Ascending aorta (tissue), 2 donors: ENCODE results near the gene TES. TPM values are rescaled to one million over a fixed set of nuclear protein-coding genes. Genes with fewer than 3 reads are reported as not detected.
A peak's percentile ranks its signal among the peaks of the same experiment; 100 is the strongest.

ENCODE experiments used
- DNase-seq, 2 donors: peaks; one replicate each; pipeline ENCODE4 v3.0.0-alpha.2; 2019; ENCODE audit warnings: low spot score in 2 of 2
- H3K27ac ChIP-seq, 2 donors: fragments of 200-600 bp; sonication (generic); one replicate each; pipeline ENCODE4 v1.5.1; 2016 to 2017; ENCODE audit warnings: mild to moderate bottlenecking in 1 of 2
- H3K27me3 ChIP-seq: fragments of 200-600 bp; sonication (generic); one replicate; pipeline ENCODE4 v1.5.1; 2017
- H3K36me3 ChIP-seq, 2 donors: fragments of 200-600 bp; sonication (generic); one replicate each; pipeline ENCODE4 v1.5.1; 2016
- H3K4me1 ChIP-seq, 2 donors: fragments of 200-600 bp; sonication (generic); one replicate each; pipeline ENCODE4 v1.5.1; 2016 to 2017; ENCODE audit warnings: mild to moderate bottlenecking in 1 of 2
- H3K4me3 ChIP-seq, 2 donors: fragments of 200-600 bp; sonication (generic); one replicate each; pipeline ENCODE4 v1.5.1; 2016 to 2017; ENCODE audit warnings: mild to moderate bottlenecking in 1 of 2
- H3K9me3 ChIP-seq, 2 donors: fragments of 200-600 bp; sonication (generic); one replicate each; pipeline ENCODE4 v1.5.1; 2016
- CTCF ChIP-seq, 3 experiments: fragments of 200-600 bp in 2 of 3; fragments of 450-650 bp in 1 of 3; sonication (generic) in 2 of 3; IDR thresholded peaks; one replicate each; pipeline ENCODE4 v1.5.1; 2016 to 2019; ENCODE audit warnings: antibody characterized with exemption in 3 of 3, mild to moderate bottlenecking in 1 of 3, moderate library complexity in 1 of 3
- intact Hi-C: fragments of 100-400 bp; cut with DNase I; formaldehyde crosslinking; loops from one replicate; pipeline ENCODE4 v1.15.1; 2023
- total RNA-seq: library from RNA; depleted of rRNA; stranded (reverse); fragments of >200 nt; gene quantifications from one replicate; pipeline ENCODE4 v1.1.0, GENCODE V29; 2016

TES gene
- total RNA-seq, 1 donor from 2014 or later: 108 TPM

- no peaks in the 10 kb centered on the region for H3K27me3 ChIP-seq
- no peak for TF ChIP-seq CTCF (IDR thresholded peaks at IDR 0.05)
- intact Hi-C loops: no loop called here
- H3K4me1 ChIP-seq: peaks cover 15 to 76% of the 10 kb centered on the region in 2 donors
- no peaks in the 10 kb centered on the region for H3K36me3 ChIP-seq
- H3K4me3 ChIP-seq: peak overlapping the region in 1 of 2 donors; percentile 10
- no peaks in the 10 kb centered on the region for H3K9me3 ChIP-seq
- no peak overlapping the region for H3K27ac ChIP-seq
- no peak for DNase-seq
These were observed 12.2 kb downstream of the TES start for GRCh38 chr7:116222501-116222900.

DNA sequence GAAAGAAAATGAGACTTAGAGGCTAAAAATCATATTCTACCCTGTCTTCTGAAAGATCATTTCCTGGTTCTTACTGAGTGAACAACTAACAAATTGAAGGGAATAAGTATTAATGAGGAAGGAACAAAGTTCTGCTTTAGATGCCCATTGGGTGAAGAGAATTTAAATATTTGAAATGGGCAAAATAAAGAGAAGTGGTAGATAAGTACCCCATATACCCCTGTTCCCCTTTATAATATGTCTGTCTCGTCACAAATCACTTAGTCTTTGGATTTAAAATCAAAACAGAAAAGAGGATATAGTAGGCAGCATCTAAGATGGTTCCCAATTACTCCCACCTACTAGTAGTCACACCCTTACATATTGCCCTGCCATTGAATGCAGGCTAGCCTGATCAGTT lies 13.2 kb downstream of the TES start:
- Histone ChIP-seq H3K9me3 (no peaks in the 10 kb centered on the region), H3K27me3 (no peaks in the 10 kb centered on the region), H3K4me1 (peaks cover 15 to 69% of the 10 kb centered on the region in 2 donors), H3K4me3 (no peak overlapping the region), H3K27ac (peak overlapping the region in 1 of 2 donors; percentile 17), H3K36me3 (no peaks in the 10 kb centered on the region)
- intact Hi-C loops: no loop called here
- TF ChIP-seq CTCF (IDR thresholded peaks at IDR 0.05): no peak
- DNase-seq: no peak

- DNase-seq: no peak
- TF ChIP-seq CTCF (IDR thresholded peaks at IDR 0.05): no peak
- H3K4me3 ChIP-seq: peak overlapping the region in 1 of 2 donors; percentile 30
- H3K36me3 ChIP-seq: no peaks in the 10 kb centered on the region
- H3K27me3 ChIP-seq: no peaks in the 10 kb centered on the region
- intact Hi-C loops: no loop called here
- H3K4me1 ChIP-seq: peaks cover 20 to 66% of the 10 kb centered on the region in 2 donors
- H3K27ac ChIP-seq: peak overlapping the region in 1 of 2 donors; percentile 91
- H3K9me3 ChIP-seq: no peaks in the 10 kb centered on the region
These were observed 14.3 kb downstream of the TES start for GRCh38 chr7:116224492-116225098.

DNA sequence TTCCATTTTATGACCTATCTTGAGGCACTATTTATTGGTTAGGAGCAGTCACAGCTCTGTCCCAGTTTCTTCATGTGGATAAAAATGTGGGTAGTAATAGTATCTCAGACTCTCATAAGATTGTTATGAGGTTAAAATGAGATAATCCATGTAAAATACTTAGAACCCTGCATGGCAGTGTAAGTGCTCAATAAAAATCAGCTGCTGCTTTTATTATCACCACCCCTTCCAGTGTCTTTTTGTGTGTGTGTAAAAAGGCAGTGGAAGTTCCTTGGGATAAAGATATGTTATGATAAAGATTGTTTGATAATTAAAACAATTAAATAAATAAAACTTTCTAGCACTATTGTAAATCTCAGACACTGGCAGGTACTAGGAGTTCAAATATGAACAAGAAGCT lies 15.5 kb downstream of the TES start:
- peaks cover 28 to 66% of the 10 kb centered on the region in 2 donors for H3K4me1 ChIP-seq
- no peak for DNase-seq
- no peak for TF ChIP-seq CTCF (IDR thresholded peaks at IDR 0.05)
- H3K36me3 ChIP-seq: no peaks in the 10 kb centered on the region
- H3K9me3 ChIP-seq: no peaks in the 10 kb centered on the region
- no peak overlapping the region for H3K4me3 ChIP-seq
- intact Hi-C loops: no loop called here
- H3K27me3 ChIP-seq: no peaks in the 10 kb centered on the region
- peak overlapping the region in 1 of 2 donors; percentile 91 for H3K27ac ChIP-seq

DNA sequence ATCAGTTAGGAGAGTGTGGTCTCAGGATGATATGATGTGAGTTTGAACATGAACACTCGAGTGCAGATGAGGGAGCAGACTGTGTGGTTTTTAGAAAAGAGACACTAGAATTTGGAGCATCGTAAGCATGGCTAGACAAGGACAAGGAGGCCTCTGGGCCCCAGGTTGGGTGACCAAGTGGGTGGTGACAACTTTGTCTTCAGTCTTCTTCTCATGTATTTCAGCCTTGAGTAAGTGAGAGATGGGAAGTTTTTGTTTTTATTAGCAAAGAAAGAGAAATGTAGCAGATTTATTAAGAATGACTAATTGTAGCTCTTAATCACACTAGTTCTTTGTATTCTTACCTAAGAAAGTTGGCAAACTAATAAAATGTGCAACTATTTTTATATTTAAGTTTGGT lies 16.3 kb downstream of the TES start:
- no peak for DNase-seq
- H3K36me3 ChIP-seq: no peaks in the 10 kb centered on the region
- H3K27me3 ChIP-seq: no peaks in the 10 kb centered on the region
- no peak for TF ChIP-seq CTCF (IDR thresholded peaks at IDR 0.05)
- no peaks in the 10 kb centered on the region for H3K9me3 ChIP-seq
- intact Hi-C loops: no loop called here
- H3K4me3 ChIP-seq: no peak overlapping the region
- H3K27ac ChIP-seq: peak overlapping the region; percentile 31 to 91
- H3K4me1 ChIP-seq: peaks cover 30 to 66% of the 10 kb centered on the region in 2 donors
